ENCODE data around the gene CCND3.

CCND3 gene

GRCh38 chr6:41921712-41921998 is 20.0 kb downstream of the CCND3 start:
- peak overlapping the region; percentile 94 for H3K4me3 ChIP-seq (ENCODE audit: low read depth, low read length)
- TF ChIP-seq, protein P1, sequence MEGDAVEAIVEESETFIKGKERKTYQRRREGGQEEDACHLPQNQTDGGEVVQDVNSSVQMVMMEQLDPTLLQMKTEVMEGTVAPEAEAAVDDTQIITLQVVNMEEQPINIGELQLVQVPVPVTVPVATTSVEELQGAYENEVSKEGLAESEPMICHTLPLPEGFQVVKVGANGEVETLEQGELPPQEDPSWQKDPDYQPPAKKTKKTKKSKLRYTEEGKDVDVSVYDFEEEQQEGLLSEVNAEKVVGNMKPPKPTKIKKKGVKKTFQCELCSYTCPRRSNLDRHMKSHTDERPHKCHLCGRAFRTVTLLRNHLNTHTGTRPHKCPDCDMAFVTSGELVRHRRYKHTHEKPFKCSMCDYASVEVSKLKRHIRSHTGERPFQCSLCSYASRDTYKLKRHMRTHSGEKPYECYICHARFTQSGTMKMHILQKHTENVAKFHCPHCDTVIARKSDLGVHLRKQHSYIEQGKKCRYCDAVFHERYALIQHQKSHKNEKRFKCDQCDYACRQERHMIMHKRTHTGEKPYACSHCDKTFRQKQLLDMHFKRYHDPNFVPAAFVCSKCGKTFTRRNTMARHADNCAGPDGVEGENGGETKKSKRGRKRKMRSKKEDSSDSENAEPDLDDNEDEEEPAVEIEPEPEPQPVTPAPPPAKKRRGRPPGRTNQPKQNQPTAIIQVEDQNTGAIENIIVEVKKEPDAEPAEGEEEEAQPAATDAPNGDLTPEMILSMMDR (conservative IDR thresholded peaks at IDR 0.05; ENCODE audit: low read depth, low read length): no peak
- no peak for DNase-seq (ENCODE audit: low read depth)

- DNase-seq (ENCODE audit: low read depth): peak; percentile 96
- TF ChIP-seq, protein P1 (conservative IDR thresholded peaks at IDR 0.05; ENCODE audit: low read depth, low read length): peak; percentile 91
- peak within 1 kb of the TSS; percentile 94 for H3K4me3 ChIP-seq (ENCODE audit: low read depth, low read length)
Observed at GRCh38 chr6:41920921-41921711, 20.5 kb downstream of the CCND3 start, which contains the start of the genes BYSL and MED20. Gene BYSL (plus strand): TSS chr6:41921499. CDS start chr6:41921563, 64 bp downstream. Gene MED20 (minus strand): TSS chr6:41921139. CDS start chr6:41921018, 121 bp downstream.

- H3K4me3 ChIP-seq (ENCODE audit: low read depth, low read length): no peak overlapping the region
- DNase-seq (ENCODE audit: low read depth): peak; percentile 96
- TF ChIP-seq, protein P1 (conservative IDR thresholded peaks at IDR 0.05; ENCODE audit: low read depth, low read length): no peak
Observed at GRCh38 chr6:41917528-41917927, 24.1 kb downstream of the CCND3 start.

- TF ChIP-seq, protein P1 (conservative IDR thresholded peaks at IDR 0.05; ENCODE audit: low read depth, low read length): no peak
- DNase-seq (ENCODE audit: low read depth): no peak
- H3K4me3 ChIP-seq (ENCODE audit: low read depth, low read length): no peak overlapping the region
Observed at GRCh38 chr6:41914869-41915530, 26.6 kb downstream of the CCND3 start.

- TF ChIP-seq, protein P1 (conservative IDR thresholded peaks at IDR 0.05; ENCODE audit: low read depth, low read length): no peak
- H3K4me3 ChIP-seq (ENCODE audit: low read depth, low read length): no peak overlapping the region
- no peak for DNase-seq (ENCODE audit: low read depth)
Observed at GRCh38 chr6:41914343-41914742, 27.3 kb downstream of the CCND3 start.

DNA sequence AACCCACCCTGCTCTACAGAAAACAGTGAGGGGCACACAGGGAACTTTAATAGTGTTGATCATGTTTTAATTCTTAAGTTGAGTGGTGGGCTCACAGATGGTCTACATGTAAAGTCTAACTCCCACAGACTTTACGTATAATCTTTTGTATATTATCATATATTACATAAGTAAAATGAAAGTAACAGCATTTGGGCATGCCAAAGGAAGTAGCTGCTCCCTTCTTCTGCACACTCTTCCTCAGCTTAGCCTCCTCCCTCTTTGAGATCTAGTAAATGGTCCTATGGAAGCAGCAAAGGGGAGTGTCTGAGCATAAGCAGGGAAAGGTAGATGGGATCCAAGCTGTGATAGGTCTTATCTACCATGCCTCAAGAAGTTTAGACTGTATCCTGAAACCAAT is 31.9 kb downstream of the CCND3 start:
- no peak overlapping the region for H3K4me3 ChIP-seq (ENCODE audit: low read depth, low read length)
- no peak for DNase-seq (ENCODE audit: low read depth)
- TF ChIP-seq, protein P1 (conservative IDR thresholded peaks at IDR 0.05; ENCODE audit: low read depth, low read length): no peak
